Endothelial cell of umbilical vein (primary cell): ENCODE data around the gene AXIN2. TPM values are rescaled to one million over a fixed set of nuclear protein-coding genes. Genes with fewer than 3 reads are reported as not detected.

Experiments used
- BruUV-seq: library from RNA; stranded (reverse); fragments of 400-500 nt; replicated peaks from 2 replicates; lab custom pipeline; 2021; lab: Mats Ljungman, UMichigan
- CTCF ChIA-PET: fragments of 300-600, 350-600 bp; sonication (Branson Sonifier 250); formaldehyde crosslinking; loops from one replicate; lab custom pipeline; 2021; ENCODE audit warnings: antibody characterized with exemption, inconsistent platforms; lab: Charles Lee
- POLR2A ChIA-PET: fragments of 300-600, 350-600 bp; sonication (Branson Sonifier 250); formaldehyde crosslinking; loops from one replicate; lab custom pipeline; 2021; ENCODE audit warnings: antibody characterized with exemption, inconsistent platforms; lab: Charles Lee
- DNase-seq: peaks from one replicate; pipeline ENCODE4 v3.0.0-alpha.2; 2011; ENCODE audit warnings: low read depth, low spot score
- FAIRE-seq: peaks from 2 replicates; lab custom pipeline; 2011; peaks lifted over from hg19 to GRCh38; lab: Jason Lieb, UNC
- H2AFZ ChIP-seq: 2 replicates; pipeline ENCODE4 v1.6.0; 2012; ENCODE audit warnings: low read depth, low read length, control low read depth, inconsistent platforms
- H3K27ac ChIP-seq: 2 replicates; pipeline ENCODE4 v1.5.1; 2011; ENCODE audit warnings: low read depth, mild to moderate bottlenecking, control low read depth, low read length, moderate library complexity; ENCODE audit not compliant: insufficient read depth
- H3K27me3 ChIP-seq, 2 experiments: 2 replicates each; pipeline versions ENCODE4 v1.6.0 to v1.6.1; 2011; ENCODE audit warnings: low read length in 2 of 2, mixed read lengths in 1 of 2; ENCODE audit not compliant: control insufficient read depth in 2 of 2, insufficient read depth in 2 of 2
- H3K36me3 ChIP-seq, 2 experiments: 2 replicates in 1 of 2; 3 replicates in 1 of 2; pipeline ENCODE4 v1.5.1; 2011; ENCODE audit warnings: low read length in 2 of 2, mild to moderate bottlenecking in 1 of 2, moderate library complexity in 1 of 2; ENCODE audit not compliant: control insufficient read depth in 2 of 2, insufficient read depth in 2 of 2; ENCODE audit errors: extremely low read depth in 1 of 2
- H3K4me1 ChIP-seq: 3 replicates; pipeline ENCODE4 v1.5.1; 2011; ENCODE audit warnings: mild to moderate bottlenecking, low read length; ENCODE audit not compliant: control insufficient read depth, insufficient read depth; ENCODE audit errors: extremely low read depth
- H3K4me2 ChIP-seq: 2 replicates; pipeline ENCODE4 v1.6.1; 2011; ENCODE audit warnings: low read length, control low read depth, mixed read lengths; ENCODE audit not compliant: insufficient read depth
- H3K4me3 ChIP-seq, 3 experiments: fragments of 200-600 bp in 1 of 3; sonication (generic), shearing (Covaris generic) in 1 of 3; replicated peaks in 1 of 3; 2 replicates each; pipeline ENCODE4 v1.5.1; 2011 to 2016; ENCODE audit warnings: control low read depth in 3 of 3, low read length in 3 of 3, mild to moderate bottlenecking in 2 of 3, inconsistent platforms in 1 of 3, low read depth in 1 of 3, moderate library complexity in 1 of 3; ENCODE audit not compliant: insufficient read depth in 1 of 3
- H3K79me2 ChIP-seq: 2 replicates; pipeline ENCODE4 v1.6.0; 2012; ENCODE audit warnings: low read length, inconsistent platforms; ENCODE audit not compliant: control insufficient read depth, insufficient read depth
- H3K9ac ChIP-seq: replicated peaks from 2 replicates; pipeline ENCODE3; 2011; ENCODE audit warnings: low read length, control low read depth; ENCODE audit not compliant: insufficient read depth; ENCODE audit errors: extremely low read depth
- H3K9me1 ChIP-seq: replicated peaks from 3 replicates; pipeline ENCODE4 v1.6.0; 2011; ENCODE audit warnings: mild to moderate bottlenecking, low read length; ENCODE audit not compliant: control insufficient read depth, insufficient read depth; ENCODE audit errors: extremely low read depth
- H3K9me3 ChIP-seq: replicated peaks from 2 replicates; pipeline ENCODE4 v1.5.1; 2012; ENCODE audit warnings: low read length, inconsistent platforms; ENCODE audit not compliant: control insufficient read depth, insufficient read depth
- H4K20me1 ChIP-seq: replicated peaks from 2 replicates; pipeline ENCODE3; 2011; ENCODE audit warnings: mild to moderate bottlenecking, low read length; ENCODE audit not compliant: control insufficient read depth, insufficient read depth; ENCODE audit errors: extremely low read depth
- CTCF ChIP-seq, 2 donors: IDR thresholded peaks; 1 replicate in 1 of 2; 2 replicates in 1 of 2; pipeline ENCODE4 v1.5.1; 2011; ENCODE audit warnings: low read length in 2 of 2, mild to moderate bottlenecking in 2 of 2, moderate library complexity in 2 of 2, control low read depth in 1 of 2, inconsistent platforms in 1 of 2, low read depth in 1 of 2; ENCODE audit not compliant: insufficient read depth in 1 of 2; ENCODE audit errors: extremely low read depth in 1 of 2
- EZH2 ChIP-seq: IDR thresholded peaks from 2 replicates; pipeline ENCODE4 v1.6.1; 2012; ENCODE audit warnings: borderline replicate concordance, low read depth, mild to moderate bottlenecking, moderate library complexity, low read length, inconsistent platforms; ENCODE audit not compliant: severe bottlenecking
- FOS ChIP-seq: IDR thresholded peaks from 2 replicates; pipeline ENCODE4 v1.6.1; 2011; ENCODE audit warnings: mild to moderate bottlenecking, low read length, moderate library complexity, borderline replicate concordance; ENCODE audit not compliant: insufficient read depth
- GATA2 ChIP-seq: IDR thresholded peaks from 2 replicates; pipeline ENCODE4 v1.7.0; 2011; ENCODE audit warnings: low read depth, mild to moderate bottlenecking, moderate library complexity, mixed read lengths, low read length; ENCODE audit not compliant: insufficient read length, insufficient read depth
- JUN ChIP-seq: IDR thresholded peaks from 2 replicates; pipeline ENCODE4 v1.6.1; 2011; ENCODE audit warnings: borderline replicate concordance, low read depth; ENCODE audit not compliant: insufficient read length, insufficient read depth
- MAX ChIP-seq: IDR thresholded peaks from 2 replicates; pipeline ENCODE4 v1.6.1; 2011; ENCODE audit not compliant: insufficient read depth, insufficient read length
- MYC ChIP-seq: IDR thresholded peaks from one replicate; pipeline ENCODE4 v1.6.1; 2011; ENCODE audit warnings: mild to moderate bottlenecking, low read depth, low read length
- POLR2A ChIP-seq: IDR thresholded peaks from 2 replicates; pipeline ENCODE4 v1.6.1; 2012; ENCODE audit warnings: low read depth, mild to moderate bottlenecking, control low read depth, low read length
- POLR2AphosphoS5 ChIP-seq: IDR thresholded peaks from 2 replicates; pipeline ENCODE4 v1.6.1; 2012; ENCODE audit warnings: low read depth, mild to moderate bottlenecking, control low read depth, low read length, moderate library complexity; ENCODE audit not compliant: insufficient read depth
- dilution Hi-C: fragments of 300-500 bp; cut with MboI; formaldehyde crosslinking; loops from one replicate; pipeline ENCODE4 v1.15.0; 2019; ENCODE audit warnings: low sequenced_read_pairs; ENCODE audit not compliant: extremely low pct_ligation_motif_present
- intact Hi-C: fragments of 100-400 bp; cut with micrococcal nuclease; formaldehyde crosslinking; loops from one replicate; pipeline ENCODE4 v1.10.0; 2022
- polyA plus RNA-seq, 4 experiments: library from polyadenylated mRNA; depleted of rRNA in 3 of 4; stranded (reverse) in 3 of 4; unstranded in 1 of 4; fragments of >200 nt; gene quantifications; 2 replicates each; pipeline versions ENCODE4 v1.2.1 to v1.2.3, GENCODE V29; 2011 to 2012; ENCODE audit warnings: missing spikeins in 1 of 4
- total RNA-seq: library from RNA; stranded (reverse); gene quantifications from 2 replicates; pipeline ENCODE4 v1.2.3, GENCODE V29; 2021

Gene AXIN2
- total and polyA plus RNA-seq, 2 donors (not counting 3 experiments of a cell fraction or from before 2014, with no cell fraction given), result 1.3 to 3.0 TPM

GRCh38 chr17:65488665-65489064 lies 72.8 kb downstream of the AXIN2 start:
- Histone ChIP-seq H3K9me3 (no peaks in the 10 kb centered on the region), H3K4me3 (no peak overlapping the region), H2AFZ (no peak overlapping the region), H3K4me2 (no peak overlapping the region), H3K4me1 (no peaks in the 10 kb centered on the region), H3K9me1 (no peaks in the 10 kb centered on the region), H3K79me2 (no peaks in the 10 kb centered on the region), H3K27ac (no peak overlapping the region), H3K9ac (no peak overlapping the region), H3K36me3 (no peaks in the 10 kb centered on the region), H4K20me1 (no peaks in the 10 kb centered on the region), H3K27me3 (no peaks in the 10 kb centered on the region)
- intact Hi-C loops, result no loop called here
- ChIA-PET POLR2A (no interaction called here), CTCF (no interaction called here)
- FAIRE-seq (no peak), DNase-seq (no peak)
- dilution Hi-C loops, result no loop called here
- BruUV-seq, result no TSS peak
- no peak for TF ChIP-seq EZH2
- no peak for TF ChIP-seq POLR2AphosphoS5
- no peak for TF ChIP-seq CTCF (IDR thresholded peaks at IDR 0.05; ENCODE audit: extremely low read depth in 1 of 2, insufficient read depth in 1 of 2, low read depth in 1 of 2, low read length in 2 of 2)
- TF ChIP-seq GATA2, result no peak
- no peak for TF ChIP-seq POLR2A
- TF ChIP-seq MAX, result no peak
- no peak for TF ChIP-seq MYC
- no peak for TF ChIP-seq FOS
- no peak for TF ChIP-seq JUN
